GM15510 (cell line): ENCODE measurements around the gene GPX7.

Source experiments
- POLR2A ChIP-seq: IDR thresholded peaks from 3 replicates; pipeline ENCODE4 v1.6.1; 2011; ENCODE audit warnings: borderline replicate concordance; ENCODE audit not compliant: insufficient read length; ENCODE audit errors: extremely low read depth

The GPX7 gene

DNA sequence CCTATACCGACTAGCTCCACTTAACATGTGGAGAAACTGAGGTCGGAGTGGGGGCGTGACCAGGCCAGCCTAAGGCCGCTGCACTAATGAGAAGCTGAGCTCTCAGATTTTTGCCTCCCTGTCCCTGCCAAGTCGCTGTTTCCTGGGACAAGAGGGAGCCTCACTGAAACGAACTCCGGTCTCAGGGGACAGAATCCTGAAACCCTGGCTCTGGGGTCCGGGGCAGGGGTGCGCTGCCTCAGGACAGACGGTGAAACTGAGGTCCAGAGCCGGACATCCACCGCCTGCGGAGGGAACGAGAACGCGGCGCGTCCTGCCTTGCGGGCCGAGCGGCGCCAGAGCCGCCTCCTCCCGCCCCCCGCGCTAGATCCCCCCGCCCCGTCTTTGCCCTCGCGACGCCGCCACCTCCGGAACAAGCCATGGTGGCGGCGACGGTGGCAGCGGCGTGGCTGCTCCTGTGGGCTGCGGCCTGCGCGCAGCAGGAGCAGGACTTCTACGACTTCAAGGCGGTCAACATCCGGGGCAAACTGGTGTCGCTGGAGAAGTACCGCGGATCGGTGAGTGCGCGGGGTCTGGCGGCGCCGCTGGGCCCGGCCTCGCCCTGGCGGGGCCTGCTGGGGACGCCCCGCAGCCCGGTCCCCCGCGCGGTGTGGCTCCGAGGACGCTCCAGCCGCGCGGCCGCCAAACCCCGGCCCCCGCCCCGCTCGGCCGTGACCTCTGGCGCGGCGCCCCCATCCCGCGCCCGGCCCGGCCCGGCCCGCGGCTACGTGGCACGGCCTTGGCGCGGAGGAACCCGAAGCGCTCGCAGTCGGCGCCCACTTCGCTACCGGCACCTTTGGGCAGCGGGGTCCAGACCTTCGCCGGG lies at the start of gene GPX7:
TSS of gene GPX7 (plus strand) at position 381 of the 865 bp plus-strand sequence. CDS start at position 420, 39 bp downstream.
- peak; percentile 37 for TF ChIP-seq POLR2A

GRCh38 chr1:52552505-52553361 lies 49.4 kb upstream of the GPX7 start, which contains the start of gene TUT4:
TUT4 (minus strand) TSS chr1:52553092; CDS start chr1:52526280, 26,812 bp downstream.
- TF ChIP-seq POLR2A, result peak; percentile 38

DNA sequence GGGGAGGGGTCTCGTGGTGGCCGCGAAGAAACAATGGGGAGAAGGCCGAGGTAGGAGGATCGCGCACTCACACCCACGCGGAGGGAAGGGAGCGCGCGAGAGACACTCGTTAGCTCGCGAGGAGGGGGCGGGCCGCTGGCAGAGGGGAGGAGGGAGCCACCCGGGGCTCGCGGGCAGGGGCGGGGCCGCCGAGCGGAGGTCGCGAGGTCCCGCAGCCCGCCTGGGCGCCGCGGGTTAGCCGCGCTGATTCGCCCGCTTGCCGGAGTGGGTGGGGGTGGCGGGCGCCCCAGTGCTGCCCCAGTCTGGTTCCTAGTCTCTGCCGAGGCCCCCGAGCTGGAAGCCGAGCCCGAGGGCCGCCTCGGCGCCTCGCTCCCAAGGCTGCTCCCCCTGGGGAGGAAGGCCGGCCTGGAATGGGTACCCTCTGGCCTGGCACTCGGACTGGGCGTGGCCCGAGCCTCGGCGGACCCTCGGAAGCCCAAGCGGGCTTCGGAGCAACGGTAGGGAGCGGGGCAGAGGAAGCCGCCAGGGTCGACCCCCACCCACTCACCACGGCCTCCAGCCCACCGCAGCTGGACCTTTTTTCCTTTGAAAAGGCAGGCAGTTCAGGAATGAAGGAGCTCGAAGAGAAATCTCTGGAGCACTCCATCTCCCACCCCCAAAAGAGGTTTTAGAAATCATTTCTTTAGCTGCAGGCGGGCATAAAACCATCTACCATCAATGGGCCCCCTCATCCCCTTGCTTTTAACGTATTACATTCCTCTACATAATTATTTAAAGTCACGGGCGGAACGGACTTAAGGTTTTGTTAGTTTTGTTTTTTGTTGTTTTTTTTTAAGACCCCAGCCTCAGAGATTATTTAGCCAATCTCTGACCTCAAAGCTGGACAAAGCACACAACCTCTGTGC lies 48.6 kb upstream of the GPX7 start:
- peak; percentile 70 for TF ChIP-seq POLR2A

DNA sequence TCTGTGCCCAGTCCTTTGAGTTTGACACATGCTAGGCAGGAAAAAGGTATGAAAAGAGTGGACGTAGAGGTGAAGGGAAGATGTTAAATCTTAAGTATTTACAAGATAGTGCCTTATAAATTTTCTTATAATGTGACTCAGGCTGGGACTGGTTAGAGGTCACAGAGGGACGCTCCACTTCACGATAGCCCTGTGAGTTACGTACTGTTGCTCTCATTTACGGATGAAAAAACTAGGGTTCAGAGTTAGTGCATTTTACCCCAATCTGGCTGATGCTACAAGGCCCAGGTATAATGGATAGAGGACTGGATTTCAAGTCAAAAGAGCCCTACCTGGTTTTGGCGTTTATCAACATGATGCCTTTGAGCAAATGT lies 47.9 kb upstream of the GPX7 start:
- no peak for TF ChIP-seq POLR2A

GRCh38 chr1:52554756-52555155 lies 47.4 kb upstream of the GPX7 start:
- no peak for TF ChIP-seq POLR2A

- no peak for TF ChIP-seq POLR2A
Observed at GRCh38 chr1:52556641-52557360, 45.4 kb upstream of the GPX7 start.

DNA sequence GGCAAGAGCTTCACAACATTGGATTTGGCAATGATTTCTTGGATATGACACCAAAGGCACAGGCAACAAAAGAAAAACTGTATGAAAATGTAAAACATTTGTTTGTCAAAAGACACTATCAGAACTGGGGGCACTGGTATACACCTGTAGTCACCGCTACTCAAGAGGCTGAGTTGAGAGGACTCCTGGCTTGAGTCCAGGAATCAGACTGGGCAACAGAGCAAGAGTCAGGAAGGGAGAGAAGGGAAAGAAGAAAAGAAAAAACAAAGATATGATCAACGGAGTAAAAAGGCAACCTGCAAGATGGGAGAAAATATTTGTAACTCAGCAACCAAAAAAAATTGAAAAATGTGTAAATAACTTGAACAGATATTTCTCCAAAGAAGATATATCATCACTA lies 43.2 kb upstream of the GPX7 start:
- no peak for TF ChIP-seq POLR2A

DNA sequence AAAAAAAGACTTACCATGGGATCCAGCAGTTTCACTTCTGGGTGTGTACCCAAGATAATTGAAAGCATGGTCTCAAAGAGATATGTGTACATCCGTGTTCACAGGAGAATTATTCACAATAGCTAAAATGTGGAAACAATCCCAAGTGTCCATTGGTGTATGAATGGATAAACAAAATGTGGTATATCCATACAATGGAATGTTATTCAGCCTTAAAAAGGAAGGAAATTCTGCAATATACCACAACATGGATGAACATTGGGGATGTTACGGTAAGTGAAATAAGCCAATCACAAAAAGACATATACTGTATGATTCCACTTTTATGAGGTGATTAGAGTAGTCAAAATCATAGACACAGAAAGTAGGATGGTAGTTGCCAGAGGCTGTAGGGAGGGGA lies 42.3 kb upstream of the GPX7 start:
- TF ChIP-seq POLR2A, result no peak

DNA sequence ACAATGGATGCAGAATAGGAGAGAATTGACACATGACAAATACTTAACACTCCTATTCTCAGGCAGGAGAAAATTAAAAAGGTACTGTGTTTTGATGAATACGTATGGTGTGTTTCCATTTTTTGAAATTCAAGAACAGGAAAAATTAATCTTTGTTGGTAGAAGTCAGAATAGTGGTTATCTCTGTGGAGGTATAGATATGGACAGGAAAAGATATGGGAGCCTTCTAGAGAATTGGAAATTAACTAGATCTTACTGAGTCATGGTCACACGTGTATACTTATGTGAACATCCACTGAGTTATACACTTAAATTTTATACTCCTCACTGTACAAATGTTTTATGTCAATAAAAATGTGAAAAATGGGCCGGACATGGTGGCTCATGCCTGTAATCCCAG lies 39.4 kb upstream of the GPX7 start:
- no peak for TF ChIP-seq POLR2A

DNA sequence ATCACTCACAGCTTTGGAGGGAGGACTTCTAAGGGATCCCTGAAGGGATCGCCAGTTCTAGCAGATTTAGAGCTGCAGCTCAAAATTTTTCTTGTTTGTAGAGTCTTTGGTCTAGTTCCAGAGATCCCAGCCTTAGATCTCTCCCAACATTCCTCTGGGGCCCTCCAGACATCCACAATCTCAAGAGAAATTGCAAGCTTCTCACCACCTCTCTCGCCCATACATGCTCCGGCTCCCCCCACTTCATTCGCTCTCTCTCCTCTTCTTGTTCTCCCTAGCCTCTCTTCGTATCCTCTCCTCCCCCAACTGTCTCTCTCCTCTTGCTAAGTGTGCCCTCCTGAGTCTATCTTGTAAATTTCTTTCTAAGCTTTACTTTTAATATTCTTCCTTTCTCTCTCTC lies 34.2 kb upstream of the GPX7 start:
- TF ChIP-seq POLR2A, result no peak

GRCh38 chr1:52569449-52570210 lies 32.5 kb upstream of the GPX7 start:
- TF ChIP-seq POLR2A, result no peak

- no peak for TF ChIP-seq POLR2A
Observed at GRCh38 chr1:52571783-52572182, 30.4 kb upstream of the GPX7 start.

DNA sequence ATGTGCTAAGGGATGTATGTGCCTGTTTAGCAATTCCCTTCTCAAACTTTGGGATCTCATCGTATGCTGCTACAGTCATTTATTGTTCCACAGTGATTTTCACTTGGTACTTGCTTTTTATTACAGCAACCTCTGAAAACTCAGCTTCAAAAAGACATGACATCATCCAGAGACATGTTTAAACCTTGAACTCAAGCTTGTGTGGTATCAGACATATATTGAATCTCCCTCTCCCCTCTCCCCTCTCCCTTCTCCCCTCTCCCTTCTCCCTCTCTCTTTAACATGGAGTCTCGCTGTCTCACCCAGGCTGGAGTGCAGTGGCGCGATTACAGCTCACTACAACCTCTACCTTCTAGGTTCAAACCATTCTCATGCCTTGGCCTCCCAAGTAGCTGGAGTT lies 29.8 kb upstream of the GPX7 start:
- no peak for TF ChIP-seq POLR2A

DNA sequence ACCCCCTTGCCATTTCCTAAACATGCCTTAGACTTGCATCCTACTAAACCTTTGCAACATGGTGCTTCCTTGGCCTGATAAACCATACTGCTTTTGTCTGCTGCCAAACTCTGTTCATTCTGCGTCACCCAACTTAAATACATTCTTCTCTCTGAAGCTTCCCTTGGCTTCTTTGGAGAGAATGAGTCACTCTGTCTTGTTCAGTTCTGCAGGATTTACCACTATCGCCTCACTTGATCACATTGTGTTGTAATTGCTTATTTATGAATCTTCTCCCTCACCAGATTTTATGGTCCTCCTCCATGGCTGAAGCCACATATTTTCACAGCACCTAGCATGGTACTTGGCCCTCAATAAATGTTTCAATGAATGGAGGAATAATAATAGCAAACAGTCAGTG lies 27.6 kb upstream of the GPX7 start:
- TF ChIP-seq POLR2A, result no peak

DNA sequence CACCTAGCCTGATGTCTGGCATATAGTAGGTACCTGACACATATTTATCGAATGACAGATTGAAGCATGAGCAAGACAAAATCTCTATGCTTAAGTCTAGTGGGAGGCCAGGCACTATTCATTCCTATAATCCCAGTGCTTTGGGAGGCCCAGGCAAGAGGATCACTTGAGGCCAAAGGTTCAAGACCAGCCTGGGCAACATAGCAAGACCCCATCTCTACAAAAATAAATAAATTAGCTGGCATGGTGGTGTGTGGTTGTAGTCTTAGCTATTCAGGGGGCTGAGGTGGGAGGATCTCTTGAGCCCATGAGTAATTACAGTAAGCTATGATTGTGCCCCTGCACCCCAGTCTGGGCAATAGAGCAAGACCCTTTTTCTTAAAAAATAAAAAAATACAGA lies 26.1 kb upstream of the GPX7 start:
- TF ChIP-seq POLR2A, result no peak
